GM21423 (cell line): ENCODE results near the gene GRK5.

Experiments
- ATAC-seq: cut with Tn5 transposase; IDR thresholded peaks from one replicate; pipeline ENCODE4 v1.9.1; 2021; ENCODE audit warnings: mild to moderate bottlenecking, moderate library complexity; ENCODE audit not compliant: unreplicated experiment

GRK5 gene

GRCh38 chr10:119337223-119337622, 129.9 kb downstream of the GRK5 start:
- ATAC-seq = no peak

- ATAC-seq = no peak
Measured at GRCh38 chr10:119337796-119338432, 130.5 kb downstream of the GRK5 start.

- no peak for ATAC-seq
Measured at GRCh38 chr10:119339109-119339508, 131.7 kb downstream of the GRK5 start.

GRCh38 chr10:119340893-119341458, 133.6 kb downstream of the GRK5 start:
- ATAC-seq = no peak

GRCh38 chr10:119341459-119342301, 134.3 kb downstream of the GRK5 start:
- ATAC-seq = no peak

- ATAC-seq = no peak
Measured at GRCh38 chr10:119342335-119342734, 135.0 kb downstream of the GRK5 start.

GRCh38 chr10:119343011-119343601, 135.7 kb downstream of the GRK5 start:
- ATAC-seq = no peak

GRCh38 chr10:119344381-119344780, 137.0 kb downstream of the GRK5 start:
- no peak for ATAC-seq

- no peak for ATAC-seq
Measured at GRCh38 chr10:119346095-119346832, 138.9 kb downstream of the GRK5 start.

- no peak for ATAC-seq
Measured at GRCh38 chr10:119347181-119347974, 140.0 kb downstream of the GRK5 start.

- ATAC-seq = no peak
Measured at GRCh38 chr10:119348106-119348505, 140.7 kb downstream of the GRK5 start.

GRCh38 chr10:119348516-119349240, 141.3 kb downstream of the GRK5 start:
- ATAC-seq = no peak

GRCh38 chr10:119349341-119349740, 142.0 kb downstream of the GRK5 start:
- ATAC-seq = no peak

- no peak for ATAC-seq
Measured at GRCh38 chr10:119349937-119350501, 142.6 kb downstream of the GRK5 start.

GRCh38 chr10:119350502-119351097, 143.2 kb downstream of the GRK5 start:
- no peak for ATAC-seq

- ATAC-seq = no peak
Measured at GRCh38 chr10:119351189-119351588, 143.8 kb downstream of the GRK5 start.

GRCh38 chr10:119352042-119352441, 144.7 kb downstream of the GRK5 start:
- no peak for ATAC-seq

- no peak for ATAC-seq
Measured at GRCh38 chr10:119352807-119353206, 145.4 kb downstream of the GRK5 start.

- no peak for ATAC-seq
Measured at GRCh38 chr10:119353421-119353820, 146.1 kb downstream of the GRK5 start.
